ENCODE measurements around the gene TFAP2E. TPM values are rescaled to one million over a fixed set of nuclear protein-coding genes. Genes with fewer than 3 reads are reported as not detected.

The TFAP2E gene
- total RNA-seq, 6 experiments from 2014 or later: 0.15 to 0.24 TPM; not detected in 4

DNA sequence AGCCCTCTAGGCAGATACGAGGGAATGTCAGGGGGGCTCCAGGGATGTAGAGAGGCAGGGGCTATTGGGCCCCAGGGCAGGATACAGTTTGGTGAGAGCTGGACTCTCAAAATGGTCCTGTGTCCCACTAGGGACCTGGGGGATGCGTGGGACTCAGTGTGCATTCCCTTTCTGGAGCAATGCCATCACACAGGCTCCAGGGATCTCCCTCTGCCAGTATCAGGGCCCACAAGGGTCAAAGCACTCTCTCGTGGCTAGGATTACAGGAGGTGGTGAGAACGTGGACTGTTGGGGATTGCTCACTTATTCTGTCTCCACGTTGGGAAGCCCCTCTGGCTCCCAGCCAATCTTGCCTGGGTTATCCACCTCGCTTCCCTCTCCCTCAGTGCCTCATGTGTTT is 41.7 kb upstream of the TFAP2E start:
- no peak for TF ChIP-seq POLR2A (IDR thresholded peaks at IDR 0.05)
- TF ChIP-seq, protein P1, sequence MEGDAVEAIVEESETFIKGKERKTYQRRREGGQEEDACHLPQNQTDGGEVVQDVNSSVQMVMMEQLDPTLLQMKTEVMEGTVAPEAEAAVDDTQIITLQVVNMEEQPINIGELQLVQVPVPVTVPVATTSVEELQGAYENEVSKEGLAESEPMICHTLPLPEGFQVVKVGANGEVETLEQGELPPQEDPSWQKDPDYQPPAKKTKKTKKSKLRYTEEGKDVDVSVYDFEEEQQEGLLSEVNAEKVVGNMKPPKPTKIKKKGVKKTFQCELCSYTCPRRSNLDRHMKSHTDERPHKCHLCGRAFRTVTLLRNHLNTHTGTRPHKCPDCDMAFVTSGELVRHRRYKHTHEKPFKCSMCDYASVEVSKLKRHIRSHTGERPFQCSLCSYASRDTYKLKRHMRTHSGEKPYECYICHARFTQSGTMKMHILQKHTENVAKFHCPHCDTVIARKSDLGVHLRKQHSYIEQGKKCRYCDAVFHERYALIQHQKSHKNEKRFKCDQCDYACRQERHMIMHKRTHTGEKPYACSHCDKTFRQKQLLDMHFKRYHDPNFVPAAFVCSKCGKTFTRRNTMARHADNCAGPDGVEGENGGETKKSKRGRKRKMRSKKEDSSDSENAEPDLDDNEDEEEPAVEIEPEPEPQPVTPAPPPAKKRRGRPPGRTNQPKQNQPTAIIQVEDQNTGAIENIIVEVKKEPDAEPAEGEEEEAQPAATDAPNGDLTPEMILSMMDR (IDR thresholded peaks at IDR 0.05): no peak
- Histone ChIP-seq H3K27me3 (no peaks in the 10 kb centered on the region), H3K36me3 (no peaks in the 10 kb centered on the region), H3K27ac (no peak overlapping the region), H3K4me3 (no peak overlapping the region), H3K4me1 (no peaks in the 10 kb centered on the region), H3K9me3 (peaks cover 0 to 4% (median 0%) of the 10 kb centered on the region in 4 donors)
- intact Hi-C loops (cut with DNase I): no loop called here
- 40% methylated on average over 1 of the region's 6 CpGs for WGBS (ENCODE audit: insufficient coverage, low coverage, low lambda C conversion rate, missing lambda C conversion rate)
- no peak for ATAC-seq
- no peak for DNase-seq

GRCh38 chr1:35532497-35533223 is 40.5 kb upstream of the TFAP2E start:
- DNase-seq: no peak
- Histone ChIP-seq H3K4me1 (no peaks in the 10 kb centered on the region), H3K27me3 (no peaks in the 10 kb centered on the region), H3K9me3 (peaks cover 0 to 2% (median 0%) of the 10 kb centered on the region in 4 donors), H3K27ac (no peak overlapping the region), H3K4me3 (no peak overlapping the region), H3K36me3 (no peaks in the 10 kb centered on the region)
- no peak for TF ChIP-seq POLR2A (IDR thresholded peaks at IDR 0.05)
- TF ChIP-seq, protein P1 (IDR thresholded peaks at IDR 0.05): no peak
- intact Hi-C loops (cut with DNase I): no loop called here
- 78% methylated on average over 1 of the region's 1 CpG for WGBS (ENCODE audit: insufficient coverage, low coverage, low lambda C conversion rate, missing lambda C conversion rate)
- no peak for ATAC-seq

DNA sequence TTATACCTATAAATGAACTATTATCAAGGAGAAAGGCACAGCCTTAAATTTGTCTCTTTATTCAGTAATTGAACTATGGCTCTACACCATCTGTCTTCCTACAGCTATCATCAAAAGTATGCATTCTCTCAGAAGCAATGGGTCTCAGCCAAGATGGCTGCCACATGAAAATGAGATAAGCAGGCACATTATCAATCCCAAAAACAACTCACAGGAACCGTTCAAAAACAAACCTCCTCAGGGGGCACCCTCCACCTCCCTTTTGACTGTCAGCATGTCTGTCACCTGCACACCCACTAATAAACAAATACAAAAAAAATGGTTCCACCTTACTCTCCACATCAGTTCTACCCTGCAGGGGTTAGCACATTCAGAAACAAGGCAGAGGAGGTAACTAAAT is 39.5 kb upstream of the TFAP2E start:
- DNase-seq (no peak), ATAC-seq (no peak)
- no peak overlapping the region for H3K4me3 ChIP-seq
- H3K36me3 ChIP-seq: no peaks in the 10 kb centered on the region
- no peaks in the 10 kb centered on the region for H3K4me1 ChIP-seq
- intact Hi-C loops (cut with DNase I): no loop called here
- no peak for TF ChIP-seq POLR2A (IDR thresholded peaks at IDR 0.05)
- TF ChIP-seq, protein P1 (IDR thresholded peaks at IDR 0.05): no peak
- WGBS (ENCODE audit: insufficient coverage, low coverage, low lambda C conversion rate, missing lambda C conversion rate): 36% methylated on average over 1 of the region's 1 CpG
- no peak overlapping the region for H3K27ac ChIP-seq
- no peaks in the 10 kb centered on the region for H3K27me3 ChIP-seq
- H3K9me3 ChIP-seq: no peaks in the 10 kb centered on the region

DNA sequence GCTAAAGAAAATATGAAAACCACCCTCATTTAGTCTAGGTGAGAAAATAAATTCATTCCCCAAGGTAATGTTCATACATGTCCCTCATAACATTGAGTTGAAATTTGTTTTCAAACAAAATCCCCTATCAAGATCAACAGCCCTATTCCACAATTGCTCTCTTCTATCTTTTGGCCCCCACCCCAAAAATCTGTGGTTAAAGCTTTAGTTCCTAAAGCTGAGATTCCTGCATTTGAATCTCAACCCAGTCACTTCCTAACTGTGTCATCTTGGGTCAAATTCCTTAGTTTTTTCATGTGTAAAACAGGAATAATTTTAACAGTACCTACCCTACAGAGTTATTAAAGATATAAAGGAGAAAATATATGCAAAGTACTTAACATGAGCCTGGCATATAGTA is 37.9 kb upstream of the TFAP2E start:
- intact Hi-C loops (cut with DNase I): no loop called here
- Histone ChIP-seq H3K27ac (no peak overlapping the region), H3K9me3 (no peaks in the 10 kb centered on the region), H3K4me1 (peaks cover 0 to 3% (median 0%) of the 10 kb centered on the region in 4 donors), H3K27me3 (no peaks in the 10 kb centered on the region), H3K36me3 (no peaks in the 10 kb centered on the region), H3K4me3 (no peak overlapping the region)
- TF ChIP-seq, protein P1 (IDR thresholded peaks at IDR 0.05): no peak
- no peak for TF ChIP-seq POLR2A (IDR thresholded peaks at IDR 0.05)
- ATAC-seq (no peak), DNase-seq (no peak)

Data from right lobe of liver (tissue), 6 donors.